ENCODE data around the gene AP1AR.

Gene AP1AR

GRCh38 chr4:112284166-112284565 lies 52.6 kb downstream of the AP1AR start:
- H3K9me3 ChIP-seq (ENCODE audit: insufficient read depth, low read depth, low read length): no peaks in the 10 kb centered on the region
- H4K8ac ChIP-seq (ENCODE audit: low read depth, low read length): no peak overlapping the region
- no peak overlapping the region for H3K9ac ChIP-seq (ENCODE audit: low read length)
- no peak for DNase-seq
- WGBS (ENCODE audit: extremely low coverage, insufficient coverage, insufficient read length): no CpG with 5 or more reads among the region's 6 CpGs
- no peak overlapping the region for H2BK5ac ChIP-seq (ENCODE audit: low read depth, low read length, poor library complexity)
- H3K27ac ChIP-seq (ENCODE audit: low read depth, low read length): no peak overlapping the region
- no peak overlapping the region for H3K18ac ChIP-seq (ENCODE audit: low read length)
- H3K4me2 ChIP-seq (ENCODE audit: low read length): no peak overlapping the region
- no peak overlapping the region for H2AK5ac ChIP-seq (ENCODE audit: low read length)
- H3K23ac ChIP-seq (ENCODE audit: low read length): no peak overlapping the region
- no peak overlapping the region for H2AFZ ChIP-seq (ENCODE audit: insufficient read depth, low read length, poor library complexity)
- H4K12ac ChIP-seq (ENCODE audit: low read depth, low read length): no peak overlapping the region
- no peak overlapping the region for H4K91ac ChIP-seq (ENCODE audit: low read depth, low read length)
- no peak overlapping the region for H2BK12ac ChIP-seq (ENCODE audit: low read length)
- H3K79me2 ChIP-seq (ENCODE audit: control insufficient read depth, insufficient read depth, low read length, poor library complexity): peaks cover 2% of the 10 kb centered on the region
- H3K27me3 ChIP-seq (ENCODE audit: insufficient read depth, low read length): no peaks in the 10 kb centered on the region
- H3K4ac ChIP-seq (ENCODE audit: low read depth, low read length): no peak overlapping the region
- peaks cover 3 to 4% of the 10 kb centered on the region in 2 experiments for H3K4me1 ChIP-seq (ENCODE audit: control insufficient read depth in 1 of 2, insufficient read depth in 2 of 2, low read length in 2 of 2)
- H3K36me3 ChIP-seq (ENCODE audit: control insufficient read depth in 1 of 2, insufficient read depth in 2 of 2, low read length in 2 of 2): peaks cover 0 to 3% of the 10 kb centered on the region in 2 experiments
- peaks cover 8% of the 10 kb centered on the region for H3K79me1 ChIP-seq (ENCODE audit: low read length)
- no peak overlapping the region for H3K14ac ChIP-seq (ENCODE audit: low read length)
- no peak overlapping the region for H3K4me3 ChIP-seq (ENCODE audit: low read depth, low read length)
- H2BK120ac ChIP-seq (ENCODE audit: insufficient read depth, low read length, poor library complexity): no peak overlapping the region

- Histone ChIP-seq H4K12ac (ENCODE audit: low read depth, low read length) (no peak overlapping the region), H3K27ac (ENCODE audit: low read depth, low read length) (no peak overlapping the region), H3K14ac (ENCODE audit: low read length) (peak overlapping the region; percentile 69), H4K8ac (ENCODE audit: low read depth, low read length) (peak overlapping the region; percentile 86), H3K23ac (ENCODE audit: low read length) (no peak overlapping the region), H2AK5ac (ENCODE audit: low read length) (no peak overlapping the region), H3K79me1 (ENCODE audit: low read length) (peaks cover 8% of the 10 kb centered on the region), H3K4me2 (ENCODE audit: low read length) (peak overlapping the region; percentile 78), H2BK12ac (ENCODE audit: low read length) (no peak overlapping the region), H3K4me3 (ENCODE audit: low read depth, low read length) (peak overlapping the region; percentile 38), H4K91ac (ENCODE audit: low read depth, low read length) (peak overlapping the region; percentile 63), H2AFZ (ENCODE audit: insufficient read depth, low read length, poor library complexity) (peak overlapping the region; percentile 67), H3K4me1 (ENCODE audit: control insufficient read depth in 1 of 2, insufficient read depth in 2 of 2, low read length in 2 of 2) (peaks cover 3% of the 10 kb centered on the region in 2 experiments), H3K27me3 (ENCODE audit: insufficient read depth, low read length) (no peaks in the 10 kb centered on the region), H3K36me3 (ENCODE audit: control insufficient read depth in 1 of 2, insufficient read depth in 2 of 2, low read length in 2 of 2) (peaks cover 0 to 3% of the 10 kb centered on the region in 2 experiments), H3K9ac (ENCODE audit: low read length) (no peak overlapping the region), H3K79me2 (ENCODE audit: control insufficient read depth, insufficient read depth, low read length, poor library complexity) (peaks cover 2% of the 10 kb centered on the region), H3K4ac (ENCODE audit: low read depth, low read length) (no peak overlapping the region), H3K18ac (ENCODE audit: low read length) (no peak overlapping the region), H2BK120ac (ENCODE audit: insufficient read depth, low read length, poor library complexity) (no peak overlapping the region), H2BK5ac (ENCODE audit: low read depth, low read length, poor library complexity) (no peak overlapping the region), H3K9me3 (ENCODE audit: insufficient read depth, low read depth, low read length) (no peaks in the 10 kb centered on the region)
- peak; percentile 8 to 49 for DNase-seq
- WGBS (ENCODE audit: extremely low coverage, insufficient coverage, insufficient read length): no CpG with 5 or more reads among the region's 15 CpGs
These were observed 53.2 kb downstream of the AP1AR start for GRCh38 chr4:112284662-112285411.

DNA sequence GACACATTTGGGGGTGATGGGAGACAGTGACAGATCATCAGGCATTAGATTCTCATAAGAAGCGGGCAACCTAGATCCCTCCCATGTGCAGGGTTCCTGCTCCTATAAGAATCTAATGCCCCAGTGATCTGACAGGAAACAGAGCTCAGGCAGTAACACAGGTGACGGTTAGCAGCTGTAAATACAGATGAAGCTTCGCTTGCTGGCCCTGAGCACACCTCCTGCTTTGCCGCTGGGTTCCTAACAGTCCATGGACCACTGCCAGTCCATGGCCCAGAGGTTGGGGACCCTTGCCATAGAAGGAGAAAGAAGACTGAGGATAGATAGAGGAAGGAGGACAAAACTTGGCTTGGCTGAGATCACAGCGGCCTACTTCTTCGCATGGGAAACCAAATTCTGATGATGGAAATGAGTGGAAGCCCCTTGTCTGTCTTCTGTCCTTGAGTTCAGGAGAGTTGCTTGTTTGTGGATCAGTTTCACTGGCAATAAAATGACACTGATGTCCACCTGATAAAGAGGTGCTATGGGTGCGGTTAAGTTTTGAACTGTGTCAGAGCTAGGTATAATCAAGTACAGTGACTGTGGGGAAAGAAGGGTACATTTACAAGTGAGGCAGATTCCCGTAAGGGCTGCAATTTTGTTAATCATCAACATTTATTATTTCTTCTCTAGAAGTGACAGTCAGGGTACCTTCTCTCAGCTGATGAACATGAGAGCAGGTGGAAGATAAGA lies 55.8 kb downstream of the AP1AR start:
- no CpG with 5 or more reads among the region's 8 CpGs for WGBS (ENCODE audit: extremely low coverage, insufficient coverage, insufficient read length)
- no peak for DNase-seq

DNA sequence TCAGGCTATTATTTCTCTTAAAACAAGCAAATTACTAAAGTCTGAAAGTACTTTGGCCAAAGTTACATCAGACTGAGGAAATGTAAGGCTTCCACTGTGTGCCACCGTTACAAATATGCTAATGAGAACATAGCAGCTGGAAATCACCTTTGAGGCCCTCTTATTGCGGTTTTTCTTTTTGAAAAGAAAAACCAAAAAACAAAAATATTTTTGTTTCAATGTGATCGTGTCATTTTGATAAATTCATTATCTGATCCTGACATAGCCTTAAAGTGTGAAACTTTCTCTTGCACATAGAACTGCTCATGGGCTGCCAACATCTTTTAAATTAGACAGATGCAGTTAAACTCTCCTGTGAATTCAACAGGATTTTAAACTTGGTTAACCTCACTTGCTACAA lies 56.9 kb downstream of the AP1AR start:
- DNase-seq: no peak
- Histone ChIP-seq H3K9ac (ENCODE audit: low read length) (no peak overlapping the region), H3K9me3 (ENCODE audit: insufficient read depth, low read depth, low read length) (no peaks in the 10 kb centered on the region), H3K14ac (ENCODE audit: low read length) (no peak overlapping the region), H3K4me1 (ENCODE audit: control insufficient read depth in 1 of 2, insufficient read depth in 2 of 2, low read length in 2 of 2) (peaks cover 3% of the 10 kb centered on the region in 2 experiments), H4K12ac (ENCODE audit: low read depth, low read length) (no peak overlapping the region), H2BK120ac (ENCODE audit: insufficient read depth, low read length, poor library complexity) (no peak overlapping the region), H3K23ac (ENCODE audit: low read length) (no peak overlapping the region), H3K79me2 (ENCODE audit: control insufficient read depth, insufficient read depth, low read length, poor library complexity) (peaks cover 2% of the 10 kb centered on the region), H3K27me3 (ENCODE audit: insufficient read depth, low read length) (no peaks in the 10 kb centered on the region), H3K4ac (ENCODE audit: low read depth, low read length) (no peak overlapping the region), H3K18ac (ENCODE audit: low read length) (no peak overlapping the region), H2AFZ (ENCODE audit: insufficient read depth, low read length, poor library complexity) (no peak overlapping the region), H3K27ac (ENCODE audit: low read depth, low read length) (no peak overlapping the region), H3K4me3 (ENCODE audit: low read depth, low read length) (no peak overlapping the region), H3K79me1 (ENCODE audit: low read length) (peaks cover 8% of the 10 kb centered on the region), H2AK5ac (ENCODE audit: low read length) (no peak overlapping the region), H2BK12ac (ENCODE audit: low read length) (no peak overlapping the region), H4K8ac (ENCODE audit: low read depth, low read length) (no peak overlapping the region), H2BK5ac (ENCODE audit: low read depth, low read length, poor library complexity) (no peak overlapping the region), H3K4me2 (ENCODE audit: low read length) (no peak overlapping the region), H4K91ac (ENCODE audit: low read depth, low read length) (no peak overlapping the region), H3K36me3 (ENCODE audit: control insufficient read depth in 1 of 2, insufficient read depth in 2 of 2, low read length in 2 of 2) (no peaks in the 10 kb centered on the region)
- no CpG with 5 or more reads among the region's 3 CpGs for WGBS (ENCODE audit: extremely low coverage, insufficient coverage, insufficient read length)

More for the DNA sequence above, 55.8 kb downstream of the AP1AR start:
- Histone ChIP-seq H4K91ac (ENCODE audit: low read depth, low read length) (no peak overlapping the region), H3K9ac (ENCODE audit: low read length) (no peak overlapping the region), H3K36me3 (ENCODE audit: control insufficient read depth in 1 of 2, insufficient read depth in 2 of 2, low read length in 2 of 2) (no peaks in the 10 kb centered on the region), H4K12ac (ENCODE audit: low read depth, low read length) (no peak overlapping the region), H3K4me3 (ENCODE audit: low read depth, low read length) (no peak overlapping the region), H2BK12ac (ENCODE audit: low read length) (no peak overlapping the region), H3K14ac (ENCODE audit: low read length) (no peak overlapping the region), H3K4me1 (ENCODE audit: control insufficient read depth in 1 of 2, insufficient read depth in 2 of 2, low read length in 2 of 2) (peaks cover 3% of the 10 kb centered on the region in 2 experiments), H3K4me2 (ENCODE audit: low read length) (no peak overlapping the region), H2BK5ac (ENCODE audit: low read depth, low read length, poor library complexity) (no peak overlapping the region), H3K27me3 (ENCODE audit: insufficient read depth, low read length) (no peaks in the 10 kb centered on the region), H3K23ac (ENCODE audit: low read length) (no peak overlapping the region), H3K9me3 (ENCODE audit: insufficient read depth, low read depth, low read length) (no peaks in the 10 kb centered on the region), H3K4ac (ENCODE audit: low read depth, low read length) (no peak overlapping the region), H3K27ac (ENCODE audit: low read depth, low read length) (no peak overlapping the region), H3K79me1 (ENCODE audit: low read length) (peaks cover 8% of the 10 kb centered on the region), H3K18ac (ENCODE audit: low read length) (no peak overlapping the region), H3K79me2 (ENCODE audit: control insufficient read depth, insufficient read depth, low read length, poor library complexity) (peaks cover 2% of the 10 kb centered on the region), H2AK5ac (ENCODE audit: low read length) (no peak overlapping the region), H4K8ac (ENCODE audit: low read depth, low read length) (no peak overlapping the region), H2AFZ (ENCODE audit: insufficient read depth, low read length, poor library complexity) (no peak overlapping the region), H2BK120ac (ENCODE audit: insufficient read depth, low read length, poor library complexity) (no peak overlapping the region)
